GM10847 (cell line): Measurements from ENCODE around the gene RAD51B.

Source experiments
- POLR2A ChIP-seq: IDR thresholded peaks from 2 replicates; pipeline ENCODE4 v1.6.1; 2011; ENCODE audit not compliant: insufficient read length; ENCODE audit errors: extremely low read depth

Gene RAD51B

GRCh38 chr14:68563251-68564131, 743.9 kb downstream of the RAD51B start:
- TF ChIP-seq POLR2A: no peak

- no peak for TF ChIP-seq POLR2A
Measured at GRCh38 chr14:68564191-68564825, 744.7 kb downstream of the RAD51B start.

- TF ChIP-seq POLR2A: no peak
Measured at GRCh38 chr14:68564826-68565759, 745.5 kb downstream of the RAD51B start.

- TF ChIP-seq POLR2A: no peak
Measured at GRCh38 chr14:68566075-68566474, 746.5 kb downstream of the RAD51B start.

DNA sequence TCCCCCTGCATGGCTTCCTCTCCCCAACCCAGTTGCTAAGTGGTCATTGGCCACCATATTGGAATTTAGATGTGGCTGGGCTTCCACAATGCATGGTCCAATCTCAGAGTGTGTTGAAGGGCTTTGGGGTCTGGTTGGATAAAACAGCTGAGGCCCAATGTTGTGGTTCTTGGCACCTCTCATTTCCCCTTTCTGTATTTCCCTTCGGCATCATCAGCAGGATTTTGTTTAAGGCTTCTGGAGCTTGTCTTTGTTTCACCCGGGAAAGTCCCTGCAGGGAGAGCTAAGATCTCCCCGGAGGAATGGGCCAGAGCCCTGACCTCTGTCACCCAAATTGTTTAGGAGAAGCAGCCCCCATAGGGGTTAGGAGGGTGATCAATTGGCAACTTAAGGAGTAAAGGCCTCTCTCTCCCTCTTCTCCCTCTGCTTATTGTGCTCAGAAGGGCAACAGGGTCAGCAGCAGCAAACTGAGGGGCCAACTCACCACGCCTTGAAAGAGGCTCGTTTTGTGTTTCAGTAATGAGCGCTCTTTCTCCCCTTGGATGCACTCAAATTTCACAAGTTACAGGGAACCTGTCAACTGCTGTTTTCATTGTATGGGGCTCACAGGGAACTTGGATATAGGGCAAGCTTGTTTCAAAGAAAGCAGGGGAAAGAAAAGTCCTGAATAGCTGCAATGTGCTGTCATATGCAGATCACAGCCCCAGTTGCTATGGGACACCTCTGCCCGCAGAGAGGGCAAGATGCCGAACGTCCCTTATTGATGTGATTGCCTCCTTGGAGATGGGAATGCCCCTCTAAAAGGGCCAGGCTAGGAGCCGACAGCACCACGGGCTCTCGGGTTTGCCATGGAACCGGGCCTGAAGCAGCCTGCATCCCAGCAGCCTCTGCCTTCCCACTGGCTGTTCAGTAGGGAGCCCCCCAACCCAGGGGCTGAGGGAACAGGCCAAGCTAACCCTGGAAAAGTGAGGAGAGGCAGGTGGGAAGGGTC, 749.6 kb downstream of the RAD51B start:
- no peak for TF ChIP-seq POLR2A

- no peak for TF ChIP-seq POLR2A
Measured at GRCh38 chr14:68569970-68570409, 750.4 kb downstream of the RAD51B start.

GRCh38 chr14:68571114-68571591, 751.6 kb downstream of the RAD51B start:
- TF ChIP-seq POLR2A: no peak

DNA sequence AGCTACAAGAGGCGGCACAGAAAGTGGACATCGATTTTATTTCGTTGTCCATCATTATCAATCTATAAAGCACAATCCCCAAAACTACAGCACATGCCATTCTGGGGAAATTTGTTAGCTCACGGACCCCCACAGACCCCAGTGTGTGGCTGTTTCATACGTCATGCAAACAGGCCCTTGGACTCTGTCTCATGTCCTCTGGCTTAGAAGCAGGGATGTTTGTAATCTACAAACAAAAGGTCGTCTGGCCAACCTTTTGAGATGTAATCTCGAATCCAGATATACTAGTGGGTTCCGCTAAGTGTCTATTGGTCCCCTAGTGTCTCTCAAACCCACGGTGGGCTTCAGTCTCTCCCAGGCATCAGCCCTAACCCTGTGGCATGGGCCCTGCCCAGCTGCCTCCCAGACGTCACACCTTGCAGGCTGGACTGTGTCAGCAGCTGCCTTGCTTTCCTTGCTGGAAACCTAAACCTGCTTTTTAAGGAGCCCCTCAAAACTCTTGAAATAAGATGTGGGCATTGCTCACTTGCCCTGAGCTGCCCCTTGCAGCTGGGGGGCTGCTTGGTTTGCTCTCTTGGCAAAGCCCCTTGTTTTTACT, 752.4 kb downstream of the RAD51B start:
- TF ChIP-seq POLR2A: no peak

DNA sequence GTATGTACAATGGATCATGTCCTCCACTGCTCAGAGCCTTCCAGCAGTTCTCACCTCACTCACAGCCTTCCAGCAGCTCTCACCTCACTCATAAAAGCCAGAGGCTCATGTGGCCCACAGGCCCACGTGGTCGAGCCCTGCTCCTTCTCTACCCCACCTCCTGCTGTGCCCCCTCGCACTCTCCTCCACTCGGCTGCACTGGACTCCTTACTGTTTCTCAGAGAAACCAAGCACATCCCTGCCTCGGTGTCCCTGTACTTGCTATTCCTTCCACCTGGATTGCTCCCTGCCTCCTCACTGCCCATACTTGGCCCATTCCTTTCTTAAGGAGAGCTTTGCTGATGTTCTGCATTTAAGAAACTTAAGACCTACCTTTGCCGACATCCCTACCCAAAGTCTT, 753.5 kb downstream of the RAD51B start:
- TF ChIP-seq POLR2A: no peak

DNA sequence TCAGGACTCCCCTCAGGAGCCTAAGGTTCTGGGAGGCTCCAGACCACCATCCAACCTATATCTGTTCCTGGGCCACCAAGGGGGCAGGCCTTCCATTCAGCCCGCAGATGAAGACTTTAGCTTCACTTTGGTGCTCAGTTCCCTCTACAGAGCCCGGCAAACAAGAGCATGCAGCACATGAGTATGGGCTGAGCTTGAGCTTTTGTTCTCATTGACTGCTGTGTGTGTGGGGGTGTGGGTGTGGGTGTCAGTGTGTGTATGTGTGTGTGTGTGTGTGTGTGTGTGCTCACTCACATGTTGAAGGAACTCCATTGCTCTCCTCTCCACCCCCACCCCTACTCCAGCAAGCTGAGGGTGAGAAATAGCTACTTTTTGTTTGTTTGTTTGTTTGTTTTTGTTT, 754.1 kb downstream of the RAD51B start:
- TF ChIP-seq POLR2A: no peak

DNA sequence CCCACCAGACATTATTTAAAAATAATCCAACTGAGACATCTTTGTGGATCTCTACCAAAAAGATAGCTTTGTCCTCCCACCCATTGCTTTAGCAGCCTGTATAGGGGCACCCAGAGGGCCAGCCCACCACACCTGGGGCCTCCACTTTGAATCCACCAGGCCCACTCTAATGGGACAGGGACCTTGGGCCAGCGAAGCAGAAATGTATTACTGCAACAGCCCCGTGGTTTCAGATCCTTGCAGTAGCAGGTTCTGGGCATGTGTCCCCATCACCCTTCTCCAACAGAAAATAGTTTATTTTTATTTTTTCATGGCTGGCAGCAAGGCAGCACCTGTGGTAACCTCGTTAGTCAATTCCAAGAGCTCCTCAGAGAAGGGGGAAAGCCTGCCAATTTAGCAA, 754.9 kb downstream of the RAD51B start:
- no peak for TF ChIP-seq POLR2A

DNA sequence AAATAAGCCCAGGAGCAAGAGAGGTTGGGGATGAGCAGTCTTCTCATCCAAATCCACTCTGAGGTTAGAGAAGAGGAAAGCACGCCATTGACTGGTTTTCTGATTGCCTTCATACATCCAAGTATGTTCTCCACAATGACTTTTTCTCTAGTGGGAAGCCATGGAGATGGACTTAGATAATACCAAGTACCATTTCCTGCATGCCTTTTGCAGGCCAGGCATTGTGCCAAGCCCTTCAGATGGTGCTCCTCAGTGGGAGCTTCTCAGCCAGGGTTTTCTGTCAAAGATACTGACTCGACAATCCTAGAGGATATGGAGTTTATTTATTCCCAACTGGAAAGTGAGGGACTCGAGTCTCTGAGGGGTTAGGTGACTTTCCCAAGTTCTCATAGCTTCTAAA, 755.3 kb downstream of the RAD51B start:
- TF ChIP-seq POLR2A: no peak

GRCh38 chr14:68575426-68575825, 755.8 kb downstream of the RAD51B start:
- TF ChIP-seq POLR2A: no peak

DNA sequence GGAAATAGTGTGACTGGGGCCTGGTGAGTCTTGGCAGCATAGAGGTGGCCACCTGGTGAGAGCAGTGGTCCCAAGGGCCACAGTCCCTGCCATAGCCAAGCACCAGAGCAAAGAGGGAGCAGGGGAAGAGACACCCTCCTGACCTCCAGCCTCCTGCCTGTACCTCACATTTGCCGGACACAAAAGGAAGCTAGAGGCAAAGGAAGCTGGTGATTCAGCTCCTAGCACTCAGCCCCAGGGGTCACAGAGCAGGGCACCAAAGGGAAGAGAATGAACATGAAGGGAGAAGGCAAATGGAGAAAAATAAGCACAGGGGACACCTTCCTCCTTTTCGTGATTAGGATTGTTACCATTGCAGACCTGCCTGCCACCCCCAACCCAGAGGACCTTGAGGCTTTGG, 756.5 kb downstream of the RAD51B start:
- no peak for TF ChIP-seq POLR2A
